Muscle of leg (tissue), 11 donors: ENCODE results near the gene TBL1X. TPM values are rescaled to one million over a fixed set of nuclear protein-coding genes. Genes with fewer than 3 reads are reported as not detected.
"Not testable (repeated sequence)": the region's sequence is repeated elsewhere in the genome, so short reads cannot be mapped to it uniquely, and the experiment has no call there.

Experiments used
- DNase-seq: peaks from one replicate; pipeline ENCODE4 v3.0.0; 2013
- H3K27ac ChIP-seq: one replicate; pipeline ENCODE4 v1.5.1; 2013; ENCODE audit warnings: mild to moderate bottlenecking, low read length, control low read depth
- H3K27me3 ChIP-seq: one replicate; pipeline ENCODE4 v1.6.1; 2013; ENCODE audit warnings: low read length; ENCODE audit not compliant: control insufficient read depth, insufficient read depth
- H3K36me3 ChIP-seq: one replicate; pipeline ENCODE4 v1.6.1; 2013; ENCODE audit warnings: low read length; ENCODE audit not compliant: control insufficient read depth, insufficient read depth
- H3K4me1 ChIP-seq: one replicate; pipeline ENCODE4 v1.6.1; 2013; ENCODE audit warnings: low read length; ENCODE audit not compliant: control insufficient read depth, insufficient read depth
- H3K4me3 ChIP-seq: one replicate; pipeline ENCODE4 v1.5.1; 2013; ENCODE audit warnings: low read length, control low read depth
- H3K9me3 ChIP-seq: replicated peaks from 2 replicates; pipeline ENCODE4 v1.6.1; 2013; ENCODE audit warnings: low read depth, low read length; ENCODE audit not compliant: control insufficient read depth
- WGBS: methylation state at CpG from one replicate; pipeline ENCODE4 v1.1.5; 2013; ENCODE audit warnings: missing lambda C conversion rate; ENCODE audit not compliant: insufficient coverage; 5-methylcytosine and 5-hydroxymethylcytosine counted together
- polyA plus RNA-seq, 8 donors: library from polyadenylated mRNA; unstranded; fragments of 120-200 nt; gene quantifications; one replicate each; pipeline versions ENCODE4 v1.2.1 to v1.2.3, GENCODE V29; 2013; ENCODE audit warnings: inconsistent platforms in 1 of 8, low replicate concordance in 1 of 8; ENCODE audit not compliant: insufficient read length in 8 of 8, insufficient read depth in 1 of 8
- total RNA-seq: library from RNA; stranded (reverse); fragments of 120-200 nt; gene quantifications from one replicate; pipeline ENCODE4 v1.2.4, GENCODE V29; 2013

TBL1X gene
- total and polyA plus RNA-seq, 9 donors = 7.1 to 19.0 (median 12.1) TPM

DNA sequence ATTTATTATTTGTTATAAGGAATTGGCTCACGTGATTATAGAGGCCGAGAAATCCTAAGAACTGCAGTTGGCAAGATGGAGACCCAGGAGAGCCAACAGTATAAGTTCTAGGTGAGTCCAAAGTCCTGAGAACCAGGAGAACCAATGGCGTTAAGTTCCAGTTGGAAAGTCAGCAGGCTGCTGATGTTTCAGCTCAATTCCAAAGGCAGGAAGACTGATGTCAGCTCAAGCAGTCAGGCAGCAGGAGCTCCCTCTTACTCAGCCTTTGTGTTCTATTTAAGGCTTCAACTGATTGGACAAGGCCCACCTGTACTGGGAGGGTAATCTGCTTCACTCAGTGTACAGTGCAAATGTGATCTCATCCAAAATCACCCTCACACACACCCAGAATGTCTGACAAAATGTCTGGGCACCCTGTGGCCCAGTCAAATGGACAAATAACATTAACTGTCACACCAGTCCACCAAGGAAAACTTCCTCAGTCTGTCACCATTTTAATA, 30.8 kb upstream of the TBL1X start:
- Histone ChIP-seq H3K27me3 (peaks cover 13% of the 10 kb centered on the region), H3K4me1 (peaks cover 2% of the 10 kb centered on the region), H3K27ac (no peak overlapping the region), H3K36me3 (no peaks in the 10 kb centered on the region), H3K4me3 (no peak overlapping the region), H3K9me3 (no peaks in the 10 kb centered on the region)
- 65% methylated on average over 3 of the region's 3 CpGs for WGBS
- no peak for DNase-seq

DNA sequence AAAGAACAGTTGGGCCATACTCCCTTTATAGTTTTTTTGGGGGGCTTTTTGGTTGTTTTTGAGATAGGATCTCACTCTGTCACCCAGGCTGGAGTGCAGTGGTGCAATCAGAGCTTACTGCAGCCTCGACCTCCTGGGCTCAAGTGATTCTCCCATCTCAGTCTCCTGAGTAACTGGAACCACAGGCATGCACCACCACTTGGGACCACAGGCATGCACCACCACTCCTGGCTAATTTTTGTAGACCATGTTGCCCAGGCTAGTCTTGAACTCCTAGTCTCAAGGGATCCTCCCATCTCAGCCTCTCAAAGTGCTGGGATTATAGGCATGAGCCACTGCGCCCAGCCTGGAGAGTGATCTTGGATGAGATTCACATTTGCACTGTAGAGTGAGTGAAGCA, 29.8 kb upstream of the TBL1X start:
- H3K27me3 ChIP-seq = peaks cover 11% of the 10 kb centered on the region
- H3K36me3 ChIP-seq, H3K4me3 ChIP-seq, H3K4me1 ChIP-seq, H3K27ac ChIP-seq, DNase-seq, H3K9me3 ChIP-seq: not testable (repeated sequence)
- 50% methylated on average over 1 of the region's 2 CpGs for WGBS

DNA sequence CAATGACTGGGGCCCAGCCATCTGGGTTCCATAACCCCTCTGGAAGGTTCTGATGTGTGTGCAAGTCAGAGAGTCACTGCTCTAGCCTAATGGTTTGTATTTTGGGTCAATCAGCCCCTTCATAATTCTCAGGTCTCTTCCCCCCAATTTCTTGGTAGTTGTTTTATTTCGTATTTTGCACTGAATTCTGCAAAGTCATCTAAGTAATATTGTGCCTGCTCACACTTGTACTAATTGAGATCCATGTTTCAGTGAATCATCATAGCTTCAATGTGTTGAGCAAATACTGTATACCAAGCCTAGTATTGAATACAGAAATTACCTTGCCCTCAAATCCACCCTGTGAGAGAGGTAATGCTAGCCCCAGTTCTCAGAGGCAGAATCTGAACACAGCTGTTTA, 28.0 kb upstream of the TBL1X start:
- DNase-seq = no peak
- H3K27me3 ChIP-seq = peaks cover 8% of the 10 kb centered on the region
- H3K4me3 ChIP-seq = no peak overlapping the region
- H3K4me1 ChIP-seq = no peaks in the 10 kb centered on the region
- WGBS = no CpG with 5 or more reads among the region's 1 CpG
- no peak overlapping the region for H3K27ac ChIP-seq
- H3K9me3 ChIP-seq = no peaks in the 10 kb centered on the region
- no peaks in the 10 kb centered on the region for H3K36me3 ChIP-seq

DNA sequence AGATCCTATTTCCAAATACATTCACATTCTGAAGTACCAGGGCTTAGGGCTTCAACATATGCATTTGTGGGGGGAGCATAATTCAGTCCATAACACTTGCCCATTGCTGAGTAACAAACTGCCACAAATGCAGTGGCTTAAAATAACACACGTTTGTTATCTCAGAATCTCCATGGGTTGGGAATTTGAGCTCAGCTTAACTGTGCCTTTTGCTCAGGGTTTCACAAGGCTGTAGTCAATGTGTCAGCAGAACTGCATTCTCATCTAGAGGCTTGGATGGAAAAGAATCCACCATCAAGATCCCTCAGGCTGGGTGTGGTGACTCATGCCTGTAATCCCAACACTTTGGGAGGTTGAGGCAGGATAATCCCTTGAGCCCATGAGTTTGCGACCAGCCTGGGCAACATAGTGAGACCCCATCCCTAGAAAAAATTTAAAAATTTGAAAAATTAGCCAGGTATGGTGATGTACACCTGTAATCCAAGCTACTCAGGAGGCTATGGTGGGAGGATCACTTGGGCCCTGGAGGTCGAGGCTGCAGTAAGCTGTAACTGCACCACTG, 25.8 kb upstream of the TBL1X start:
- Histone ChIP-seq H3K27me3 (peaks cover 18% of the 10 kb centered on the region), H3K36me3 (no peaks in the 10 kb centered on the region), H3K9me3 (no peaks in the 10 kb centered on the region), H3K4me1 (no peaks in the 10 kb centered on the region), H3K4me3 (no peak overlapping the region), H3K27ac (no peak overlapping the region)
- no peak for DNase-seq
- WGBS = 100% methylated on average over 1 of the region's 3 CpGs

DNA sequence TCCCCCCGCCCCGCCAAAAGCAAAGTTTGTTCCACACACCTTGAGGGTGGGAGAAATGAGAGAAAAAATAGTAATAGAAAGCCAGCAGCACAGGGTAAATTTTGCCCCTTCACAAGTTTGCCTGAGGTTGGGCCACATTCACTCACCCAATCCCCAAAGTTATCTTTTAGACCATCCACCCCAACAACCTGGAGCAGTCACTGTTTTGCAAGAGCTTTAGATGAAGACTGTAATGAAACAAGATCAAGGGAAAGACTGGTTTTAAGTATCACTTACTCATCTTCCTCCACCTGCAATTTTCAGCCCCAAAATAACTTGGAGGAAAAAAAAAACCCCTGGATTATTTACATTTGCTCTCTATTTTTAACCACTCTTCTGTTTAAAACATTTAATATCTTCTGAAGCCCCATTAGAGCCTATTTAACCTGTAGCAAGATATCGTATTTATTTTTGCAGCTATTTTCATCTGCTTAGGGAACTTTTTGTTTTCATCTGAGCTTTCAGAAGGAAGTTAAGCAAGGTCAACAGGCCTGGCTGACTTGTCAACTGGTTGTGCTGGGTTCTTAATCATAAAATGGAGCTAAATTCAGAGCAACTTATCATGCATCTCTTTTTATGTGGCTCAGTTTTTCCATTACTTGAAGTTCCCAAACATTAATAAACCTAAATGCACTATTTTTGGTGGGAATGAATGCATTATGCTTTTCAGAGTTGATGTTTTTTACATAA, 24.6 kb upstream of the TBL1X start:
- Histone ChIP-seq H3K9me3 (no peaks in the 10 kb centered on the region), H3K4me3 (no peak overlapping the region), H3K4me1 (no peaks in the 10 kb centered on the region), H3K27ac (no peak overlapping the region), H3K36me3 (no peaks in the 10 kb centered on the region), H3K27me3 (peaks cover 25% of the 10 kb centered on the region)
- no peak for DNase-seq
- no CpG with 5 or more reads among the region's 3 CpGs for WGBS

DNA sequence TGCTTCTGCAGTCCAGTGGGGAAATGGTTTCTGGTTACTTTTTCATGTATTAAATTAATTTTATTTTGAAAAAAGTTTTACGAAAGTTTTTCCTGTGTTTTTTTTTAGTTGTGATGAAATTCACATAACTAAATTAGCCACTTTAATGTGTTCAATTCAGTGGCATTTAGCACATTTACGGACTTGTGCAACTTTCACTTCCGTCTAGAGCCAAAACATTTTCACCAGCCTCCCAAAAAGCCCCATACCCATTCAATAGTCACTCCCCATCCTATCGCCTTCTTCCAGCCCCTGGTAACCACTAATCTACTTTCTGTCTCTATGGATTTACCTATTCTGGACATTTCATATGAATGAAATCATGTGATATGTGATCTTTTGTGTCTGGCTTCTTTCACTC, 22.8 kb upstream of the TBL1X start:
- Histone ChIP-seq H3K4me3 (no peak overlapping the region), H3K27me3 (peaks cover 25% of the 10 kb centered on the region), H3K27ac (no peak overlapping the region), H3K9me3 (no peaks in the 10 kb centered on the region), H3K4me1 (no peaks in the 10 kb centered on the region), H3K36me3 (no peaks in the 10 kb centered on the region)
- DNase-seq = no peak
- 91% methylated on average over 2 of the region's 4 CpGs for WGBS

DNA sequence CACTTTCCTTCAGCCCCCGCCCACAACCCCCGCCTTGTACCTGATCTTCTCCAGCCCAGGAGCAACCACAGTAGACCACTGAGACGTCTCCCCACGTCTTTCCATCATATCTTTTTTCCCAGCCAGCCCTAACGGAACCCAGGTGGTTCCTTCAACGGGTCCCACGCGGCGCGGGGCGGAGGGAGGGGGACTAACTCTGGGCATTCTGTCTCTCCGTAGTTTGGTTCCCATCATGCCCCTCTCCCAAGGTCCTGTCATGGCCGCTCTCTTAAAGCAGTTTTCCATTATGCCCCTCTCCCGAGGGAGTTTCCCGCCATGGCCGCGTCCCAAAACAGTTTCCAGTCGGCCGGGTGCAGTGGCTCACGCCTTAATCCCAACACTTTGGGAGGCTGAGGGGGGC, 21.5 kb upstream of the TBL1X start:
- no peak overlapping the region for H3K4me3 ChIP-seq
- H3K9me3 ChIP-seq = no peaks in the 10 kb centered on the region
- H3K4me1 ChIP-seq = no peaks in the 10 kb centered on the region
- H3K27ac ChIP-seq = no peak overlapping the region
- peaks cover 20% of the 10 kb centered on the region for H3K27me3 ChIP-seq
- 91% methylated on average over 19 of the region's 20 CpGs for whole genome bisulfite sequencing
- H3K36me3 ChIP-seq = no peaks in the 10 kb centered on the region
- no peak for DNase-seq

GRCh38 chrX:9447906-9448305, 17.0 kb upstream of the TBL1X start:
- DNase-seq = no peak
- no peaks in the 10 kb centered on the region for H3K9me3 ChIP-seq
- peaks cover 20% of the 10 kb centered on the region for H3K27me3 ChIP-seq
- no CpG with 5 or more reads among the region's 1 CpG for WGBS
- H3K4me1 ChIP-seq = no peaks in the 10 kb centered on the region
- H3K27ac ChIP-seq = no peak overlapping the region
- no peaks in the 10 kb centered on the region for H3K36me3 ChIP-seq
- no peak overlapping the region for H3K4me3 ChIP-seq

DNA sequence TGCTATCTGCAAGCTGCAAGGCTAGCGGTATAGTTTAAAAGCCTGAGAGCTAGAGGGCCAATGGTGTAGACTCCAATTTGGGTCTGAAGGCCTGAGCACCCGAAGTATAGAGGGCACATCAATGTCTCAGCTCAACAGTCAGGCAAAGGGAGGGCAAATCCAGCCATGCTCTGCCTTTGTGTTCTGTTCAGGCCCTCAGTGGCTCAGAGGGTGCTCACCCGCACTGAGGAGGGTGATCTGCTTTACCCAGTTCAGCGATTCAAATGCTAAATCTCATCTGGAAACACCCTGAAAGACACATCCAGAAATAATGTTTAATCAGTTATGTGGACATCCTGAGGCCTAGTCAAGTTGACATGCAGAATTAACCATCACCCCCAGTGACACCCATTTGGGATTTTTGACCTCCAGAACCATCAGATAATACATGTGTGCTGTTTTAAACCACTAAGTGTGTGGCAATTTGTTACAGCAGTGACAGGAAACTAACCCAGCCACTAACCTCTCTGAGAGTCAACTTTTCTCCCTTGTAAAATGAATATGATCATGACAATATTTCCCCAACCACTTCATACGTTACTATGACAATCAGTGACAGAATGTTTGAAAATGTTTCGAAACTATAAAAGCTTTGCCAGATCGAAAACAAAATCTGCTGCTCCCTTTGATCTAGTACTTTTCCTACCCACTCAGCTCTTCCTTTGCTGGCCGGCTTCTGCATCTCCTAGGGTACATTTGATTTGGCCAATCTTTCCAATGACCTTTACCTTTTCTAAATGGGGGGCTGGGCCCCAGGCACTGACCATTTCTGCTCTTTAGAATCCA, 8.4 kb upstream of the TBL1X start:
- H3K9me3 ChIP-seq = no peaks in the 10 kb centered on the region
- no peak overlapping the region for H3K27ac ChIP-seq
- H3K27me3 ChIP-seq = no peaks in the 10 kb centered on the region
- WGBS = 62% methylated on average over 6 of the region's 8 CpGs
- H3K36me3 ChIP-seq = no peaks in the 10 kb centered on the region
- no peak for DNase-seq
- no peaks in the 10 kb centered on the region for H3K4me1 ChIP-seq
- no peak overlapping the region for H3K4me3 ChIP-seq

- not testable (repeated sequence) for H3K27ac ChIP-seq, DNase-seq, H3K4me3 ChIP-seq, H3K36me3 ChIP-seq, H3K27me3 ChIP-seq, H3K9me3 ChIP-seq, H3K4me1 ChIP-seq
- WGBS = 70% methylated on average over 9 of the region's 12 CpGs
Measured at GRCh38 chrX:9458034-9458433, 6.8 kb upstream of the TBL1X start.
